Stimulated activated CD4-positive, alpha-beta T cell treated with anti-CD3 and anti-CD28 coated beads, TNF-alpha, amount 100 ng/mL, for 24 hours (primary cell): ENCODE measurements around the gene BCHE.

Source experiments
- DNase-seq, 3 experiments: peaks; one replicate each; pipeline ENCODE4 v3.0.0-alpha.2; 2020; ENCODE audit warnings: low read depth in 3 of 3

BCHE gene

DNA sequence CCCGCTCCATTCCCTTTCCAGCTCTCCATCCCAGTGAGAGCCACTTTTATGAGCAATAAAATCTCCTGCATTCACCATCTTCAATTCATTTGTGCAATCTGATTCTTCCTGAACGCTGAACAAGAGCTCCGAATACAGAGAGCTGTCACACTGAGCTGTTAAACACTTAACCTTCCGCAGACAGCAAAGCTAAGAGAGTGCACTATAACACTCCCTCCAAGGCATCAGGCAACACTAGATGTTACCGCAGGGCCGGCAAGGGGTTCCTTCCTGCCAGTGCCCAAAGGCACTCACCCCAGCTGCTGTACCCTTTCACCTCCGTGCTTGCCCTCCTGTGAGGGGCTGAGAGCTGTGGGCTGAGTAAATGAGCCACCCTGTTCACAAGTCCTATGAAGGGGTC lies 85.6 kb downstream of the BCHE start:
- no peak for DNase-seq

DNA sequence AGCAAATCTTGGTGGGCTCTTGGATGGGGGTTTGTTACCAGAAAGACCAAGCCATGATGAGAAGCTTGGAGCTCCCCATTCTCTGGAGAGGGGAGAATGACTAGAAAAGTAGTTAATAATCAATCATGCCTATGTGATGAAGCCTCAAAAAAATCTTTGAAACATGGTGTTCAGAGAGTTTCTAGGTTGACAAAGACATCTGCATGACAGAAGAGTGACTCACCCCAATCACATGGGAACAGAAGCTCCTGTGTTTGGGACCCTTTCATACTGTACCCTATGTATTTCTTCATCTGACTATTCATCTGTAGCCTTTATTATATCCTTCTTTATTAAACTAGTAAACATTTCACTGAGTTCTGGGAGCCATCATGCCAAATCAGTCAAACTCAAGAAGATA lies 87.4 kb downstream of the BCHE start:
- DNase-seq: no peak

DNA sequence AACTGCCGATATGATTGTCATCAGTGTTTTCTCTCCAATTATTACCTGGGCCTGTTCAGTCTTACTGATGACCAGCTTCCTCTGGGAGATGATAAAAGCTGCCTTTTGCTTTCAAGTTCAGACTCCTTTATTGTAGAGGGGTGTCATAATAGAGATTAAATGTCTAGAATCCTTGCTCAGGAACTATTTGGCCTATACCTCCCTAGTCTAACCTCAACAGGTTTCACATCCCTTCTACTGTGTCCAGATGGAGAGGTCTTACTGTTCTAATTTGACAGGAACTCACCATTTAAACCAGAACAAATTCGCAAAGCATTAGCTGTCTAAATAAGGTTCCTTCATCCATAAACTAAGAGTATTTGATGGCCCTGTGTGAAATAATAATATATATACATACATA lies 88.0 kb downstream of the BCHE start:
- DNase-seq: no peak

DNA sequence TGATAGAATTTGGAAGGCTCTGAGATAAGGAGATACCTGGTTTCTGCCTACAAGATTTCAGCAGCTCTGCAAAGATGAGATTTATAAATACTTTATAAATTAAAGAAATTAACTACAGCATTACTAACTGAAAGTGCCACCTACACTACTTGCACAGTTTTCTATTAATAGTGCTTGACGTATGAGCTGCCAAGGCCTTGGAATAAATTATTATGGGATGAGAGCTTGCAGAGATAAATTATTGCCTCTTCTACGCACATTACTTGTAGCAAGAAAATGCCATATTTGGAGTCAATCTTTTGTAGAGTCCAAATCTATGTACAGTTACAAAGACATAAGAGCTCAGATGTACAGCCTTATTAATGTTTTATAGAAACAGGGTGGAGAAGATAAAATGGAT lies 89.1 kb downstream of the BCHE start:
- no peak for DNase-seq

DNA sequence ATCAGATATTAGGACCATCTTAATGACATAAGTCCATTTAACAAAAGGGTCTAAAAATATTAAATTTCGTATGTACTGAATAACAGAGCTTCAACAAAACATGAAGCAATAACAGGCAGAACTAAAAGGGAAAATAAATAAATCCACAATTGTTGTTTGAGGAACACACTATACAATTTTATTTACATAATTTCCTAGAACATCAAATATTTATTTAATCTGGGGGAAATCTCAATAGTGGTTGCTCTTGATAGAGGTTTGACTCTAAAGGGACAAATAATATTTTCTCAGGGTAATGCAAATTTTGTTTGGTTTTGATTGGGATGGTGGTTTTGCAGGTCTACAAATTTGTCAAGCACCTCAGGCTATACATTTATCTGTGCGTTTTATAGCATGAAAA lies 90.3 kb downstream of the BCHE start:
- DNase-seq: no peak

DNA sequence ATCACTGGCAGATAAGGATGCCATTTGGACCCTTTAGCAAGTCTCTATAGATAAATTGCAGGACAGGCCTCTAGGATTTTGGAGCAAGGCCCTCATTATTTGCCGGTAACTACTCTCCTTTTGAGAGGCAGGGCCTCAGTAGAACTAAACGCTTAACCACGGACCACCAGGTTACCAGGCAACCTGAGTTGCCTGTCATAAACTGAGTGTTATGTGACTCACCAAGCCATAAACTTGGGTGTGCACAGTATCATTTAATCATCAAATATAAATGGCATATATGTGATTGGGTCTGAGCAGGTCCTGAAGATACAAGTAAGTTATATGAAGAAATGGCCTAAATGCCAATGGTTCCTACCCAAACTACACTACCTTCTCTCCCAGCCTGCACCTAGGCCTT lies 93.2 kb downstream of the BCHE start:
- DNase-seq: no peak

DNA sequence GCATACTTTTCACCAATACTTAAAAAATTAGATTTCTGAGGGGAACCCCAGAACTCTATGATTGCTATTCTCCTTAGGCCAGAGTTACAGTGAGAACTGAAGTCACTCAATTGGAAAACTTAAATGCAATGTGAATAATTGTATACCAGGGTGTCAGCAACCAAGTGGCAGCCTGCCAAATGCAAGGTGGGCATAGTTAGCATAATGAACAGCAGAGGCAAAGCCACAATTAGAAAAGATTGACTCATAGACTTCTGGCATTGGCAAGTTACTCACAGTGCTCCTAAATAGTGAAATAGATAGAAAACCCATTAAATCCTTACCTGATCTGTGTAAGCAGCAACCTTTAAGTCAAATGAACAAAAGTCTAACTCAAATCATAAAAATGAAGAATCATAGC lies 94.9 kb downstream of the BCHE start:
- DNase-seq: no peak

DNA sequence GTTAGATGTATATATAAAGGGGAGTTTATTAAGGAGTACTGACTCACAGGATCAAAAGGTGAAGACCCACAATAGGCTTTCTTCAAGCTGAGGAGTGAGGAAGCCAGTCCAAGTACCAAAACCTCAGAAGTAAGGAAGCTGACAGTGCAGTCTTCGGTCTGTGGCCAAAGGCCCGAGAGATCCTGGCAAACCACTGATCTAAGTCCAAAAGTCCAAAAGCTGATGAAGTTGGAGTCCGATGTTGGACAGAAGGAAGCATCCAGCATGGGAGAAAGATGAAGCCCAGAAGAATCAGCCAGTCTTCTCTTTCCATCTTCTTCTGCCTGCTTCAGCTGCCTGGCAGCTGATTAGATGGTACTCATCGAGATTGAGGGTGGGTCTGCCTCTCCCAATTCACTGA lies 107.5 kb downstream of the BCHE start:
- DNase-seq: no peak

DNA sequence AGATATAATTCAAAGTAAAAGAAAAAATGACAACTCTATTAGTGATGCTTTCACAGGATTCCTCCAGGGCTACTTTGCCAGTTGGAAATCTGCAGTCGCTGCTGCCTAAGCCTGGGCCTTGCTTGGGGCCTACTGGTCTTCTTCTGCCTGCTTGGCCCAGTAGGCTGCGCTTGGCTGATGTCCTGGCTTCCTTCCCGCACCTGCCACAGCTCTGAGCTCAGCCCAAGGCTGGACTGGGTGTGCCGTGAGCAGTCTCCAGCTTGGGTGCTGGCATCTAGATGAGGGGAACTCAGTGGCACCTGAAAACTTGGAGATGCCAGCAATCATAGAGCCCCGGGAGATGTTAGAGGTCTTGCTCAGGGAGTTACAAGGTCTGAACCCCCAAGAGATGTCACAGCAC lies 108.3 kb downstream of the BCHE start:
- no peak for DNase-seq

DNA sequence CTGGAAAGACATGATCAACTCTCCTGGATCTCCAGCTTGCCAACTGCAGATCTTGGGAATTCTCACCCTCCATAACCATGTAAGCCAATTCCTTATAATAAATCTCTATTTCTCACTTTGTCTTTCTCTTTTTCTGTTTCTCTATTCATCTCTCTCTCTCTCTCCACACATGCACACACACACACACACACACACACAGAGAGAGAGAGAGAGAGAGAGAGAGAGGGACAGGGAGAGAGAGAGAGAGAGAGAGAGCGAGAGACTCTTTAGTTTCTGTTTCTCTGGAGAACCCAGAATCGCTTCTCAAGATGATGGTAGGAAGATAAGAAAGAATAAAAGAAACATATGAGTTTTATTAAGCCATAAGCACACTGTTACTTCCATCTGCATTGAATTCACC lies 111.9 kb downstream of the BCHE start:
- DNase-seq: no peak
